K562 (cell line): ENCODE measurements around the gene AIFM3. TPM values are rescaled to one million over a fixed set of nuclear protein-coding genes. Genes with fewer than 3 reads are reported as not detected.
A peak's percentile ranks its signal among the peaks of the same experiment; 100 is the strongest.

Experiments
- ATAC-seq: fragments of 200-7000 bp; cut with Tn5 transposase; 3 replicates; pipeline ENCODE4 v1.9.1; 2020; ENCODE audit warnings: moderate library complexity
- BruUV-seq: library from RNA; stranded (reverse); fragments of 400-500 nt; replicated peaks from 2 replicates; lab custom pipeline; 2021; lab: Mats Ljungman, UMichigan
- CTCF ChIA-PET: fragments of 300-600 bp; formaldehyde crosslinking; extraction: SDS; loops from one replicate; lab custom pipeline; 2021; ENCODE audit warnings: low intra/inter-chr PET ratio; lab: Yijun Ruan, JAX
- POLR2A ChIA-PET: fragments of 300-600, 350-650 bp; sonication (Branson Sonifier 250); formaldehyde crosslinking; extraction: SDS; loops from one replicate; lab custom pipeline; 2021; ENCODE audit warnings: antibody characterized with exemption, inconsistent platforms; lab: Yijun Ruan, JAX
- DNase-seq, 4 experiments: peaks; one replicate each; pipeline versions ENCODE4 v3.0.0 to v3.0.0-alpha.2; 2011 to 2018; ENCODE audit warnings: low spot score in 3 of 4, mixed read lengths in 3 of 4; ENCODE audit errors: extremely low read depth in 1 of 4
- FAIRE-seq: peaks from 2 replicates; lab custom pipeline; 2011; peaks lifted over from hg19 to GRCh38; lab: Jason Lieb, UNC
- H2AFZ ChIP-seq: 2 replicates; pipeline ENCODE4 v1.6.0; 2011; ENCODE audit warnings: low read depth, low read length, control low read depth, inconsistent platforms
- H3K27ac ChIP-seq: fragments of 200-600 bp; 3 replicates; pipeline ENCODE4 v1.8.0; 2011; ENCODE audit warnings: low read depth, mild to moderate bottlenecking, control low read depth, inconsistent platforms, low read length, moderate library complexity, mixed read lengths; ENCODE audit errors: extremely low read depth
- H3K27me3 ChIP-seq, 2 experiments: fragments of 300-600 bp in 1 of 2; 2 replicates in 1 of 2; 3 replicates in 1 of 2; pipeline versions ENCODE4 v1.6.0 to v1.8.0; 2011; ENCODE audit warnings: inconsistent platforms in 2 of 2, low read length in 2 of 2, mild to moderate bottlenecking in 1 of 2, mixed read lengths in 1 of 2, moderate library complexity in 1 of 2; ENCODE audit not compliant: control insufficient read depth in 2 of 2, insufficient read depth in 2 of 2
- H3K36me3 ChIP-seq: fragments of 300-600 bp; 3 replicates; pipeline ENCODE4 v1.8.0; 2011; ENCODE audit warnings: mild to moderate bottlenecking, low read length, inconsistent platforms; ENCODE audit not compliant: control insufficient read depth, insufficient read depth
- H3K4me1 ChIP-seq, 2 experiments: fragments of 200-600 bp in 1 of 2; replicated peaks in 1 of 2; 2 replicates in 1 of 2; 3 replicates in 1 of 2; pipeline versions ENCODE4 v1.5.1 to v1.8.0; 2011; ENCODE audit warnings: inconsistent platforms in 2 of 2, low read length in 2 of 2, mild to moderate bottlenecking in 1 of 2, mixed read lengths in 1 of 2, moderate library complexity in 1 of 2; ENCODE audit not compliant: control insufficient read depth in 2 of 2, insufficient read depth in 2 of 2
- H3K4me2 ChIP-seq: 2 replicates; pipeline ENCODE4 v1.6.1; 2011; ENCODE audit warnings: low read length, control low read depth, inconsistent platforms, mixed read lengths; ENCODE audit not compliant: insufficient read depth
- H3K4me3 ChIP-seq: fragments of 200-600 bp; sonication (generic), shearing (Covaris generic); 2 replicates; pipeline ENCODE4 v1.5.1; 2016; ENCODE audit warnings: control low read depth, inconsistent platforms
- H3K79me2 ChIP-seq: fragments of 200-600 bp; 3 replicates; pipeline ENCODE4 v1.8.0; 2011; ENCODE audit warnings: low read length, inconsistent platforms; ENCODE audit not compliant: control insufficient read depth, insufficient read depth
- H3K9ac ChIP-seq, 2 experiments: 2 replicates each; pipeline versions ENCODE4 v1.6.0 to v1.6.1; 2011; ENCODE audit warnings: low read depth in 2 of 2, low read length in 2 of 2, control low read depth in 1 of 2, inconsistent platforms in 1 of 2, mild to moderate bottlenecking in 1 of 2, mixed read lengths in 1 of 2; ENCODE audit not compliant: insufficient read depth in 1 of 2
- H3K9me1 ChIP-seq: one replicate; pipeline ENCODE4 v1.6.0; 2011; ENCODE audit warnings: inconsistent platforms, mild to moderate bottlenecking, low read length, moderate library complexity; ENCODE audit not compliant: control insufficient read depth, insufficient read depth
- H3K9me3 ChIP-seq: replicated peaks from 2 replicates; pipeline ENCODE4 v1.5.1; 2011; ENCODE audit warnings: low read depth, low read length, inconsistent platforms; ENCODE audit not compliant: control insufficient read depth, insufficient read depth
- H4K20me1 ChIP-seq: replicated peaks from 2 replicates; pipeline ENCODE4 v1.6.1; 2011; ENCODE audit warnings: low read length, inconsistent platforms, mixed read lengths; ENCODE audit not compliant: control insufficient read depth, insufficient read depth
- COPS2 ChIP-seq: fragments of 450-650 bp; conservative IDR thresholded peaks from 2 replicates; pipeline ENCODE4 v1.6.1; 2016; ENCODE audit warnings: mild to moderate bottlenecking, moderate library complexity
- ELF4 ChIP-seq: fragments of 450-650 bp; formaldehyde crosslinking; IDR thresholded peaks from 2 replicates; pipeline ENCODE4 v1.4.0; 2022; ENCODE audit warnings: missing genetic modification characterization
- ELK3 ChIP-seq: fragments of 450-650 bp; formaldehyde crosslinking; IDR thresholded peaks from 2 replicates; pipeline ENCODE4 v1.4.0; 2020; ENCODE audit warnings: mild to moderate bottlenecking
- HDGF ChIP-seq: fragments of 450-650 bp; IDR thresholded peaks from 2 replicates; pipeline ENCODE4 v1.6.1; 2016
- JUNB ChIP-seq: fragments of 450-650 bp; formaldehyde crosslinking; conservative IDR thresholded peaks from 2 replicates; pipeline ENCODE4 v1.4.0; 2020; ENCODE audit warnings: mild to moderate bottlenecking
- KAT8 ChIP-seq: fragments of 450-650 bp; IDR thresholded peaks from 2 replicates; pipeline ENCODE4 v1.6.1; 2016; ENCODE audit warnings: low read depth, mild to moderate bottlenecking
- MXI1 ChIP-seq: IDR thresholded peaks from 2 replicates; pipeline ENCODE4 v1.6.1; 2011; ENCODE audit warnings: low read depth, mild to moderate bottlenecking, improper control_type of control experiment, low read length
- NKRF ChIP-seq: fragments of 450-650 bp; IDR thresholded peaks from 2 replicates; pipeline ENCODE4 v1.6.1; 2016; ENCODE audit warnings: borderline replicate concordance
- PRPF4 ChIP-seq: fragments of 200-400 bp; formaldehyde crosslinking; IDR thresholded peaks from one replicate; pipeline ENCODE4 v1.6.1; 2017; ENCODE audit warnings: low read length, low read depth, mild to moderate bottlenecking; ENCODE audit not compliant: insufficient read depth, poor library complexity, severe bottlenecking
- SRF ChIP-seq, 2 experiments: fragments of 250-450, 450-650 bp in 1 of 2; sonication (Bioruptor Pico) in 1 of 2; sonication (generic) in 1 of 2; formaldehyde crosslinking; IDR thresholded peaks; 2 replicates each; pipeline versions ENCODE4 v1.5.0 to v1.5.1; 2020 to 2022; ENCODE audit warnings: mild to moderate bottlenecking in 1 of 2, missing genetic modification reagents in 1 of 2
- THRB ChIP-seq: fragments of 450-650 bp; formaldehyde crosslinking; conservative IDR thresholded peaks from 2 replicates; pipeline ENCODE4 v1.4.0; 2022; ENCODE audit warnings: mild to moderate bottlenecking, missing genetic modification characterization
- TOE1 ChIP-seq, 2 experiments: fragments of 450-650 bp in 1 of 2; sonication (generic) in 1 of 2; formaldehyde crosslinking in 1 of 2; IDR thresholded peaks; 2 replicates each; pipeline versions ENCODE4 v1.7.1 to v1.8.0; 2016 to 2022; ENCODE audit warnings: borderline replicate concordance in 2 of 2, mild to moderate bottlenecking in 2 of 2, antibody characterized with exemption in 1 of 2, inconsistent platforms in 1 of 2, low read depth in 1 of 2, missing genetic modification reagents in 1 of 2, moderate library complexity in 1 of 2
- WHSC1 ChIP-seq: IDR thresholded peaks from one replicate; pipeline ENCODE4 v1.6.1; 2012; ENCODE audit warnings: low read length, control low read depth, inconsistent platforms
- ZNF143 ChIP-seq: sonication (generic); formaldehyde crosslinking; IDR thresholded peaks from 2 replicates; pipeline ENCODE4 v1.9.0; 2022; ENCODE audit warnings: mild to moderate bottlenecking, missing genetic modification reagents
- ZNF639 ChIP-seq, 2 experiments: fragments of 200-800 bp in 1 of 2; sonication (Bioruptor generic) in 1 of 2; sonication (generic) in 1 of 2; formaldehyde crosslinking in 1 of 2; IDR thresholded peaks in 1 of 2; conservative IDR thresholded peaks in 1 of 2; 2 replicates each; pipeline versions ENCODE4 v1.5.0 to v1.6.1; 2016 to 2020; ENCODE audit warnings: missing compliant biosample characterization in 1 of 2, missing genetic modification characterization in 1 of 2, missing genetic modification reagents in 1 of 2
- ZNF668 ChIP-seq: fragments of 250-450 bp; sonication (Bioruptor Pico); IDR thresholded peaks from 2 replicates; pipeline ENCODE4 v1.8.0; 2022; ENCODE audit warnings: mild to moderate bottlenecking, inconsistent platforms
- WGBS: fragments of 100-300 bp; shearing (Covaris generic); methylation state at CpG from one replicate; pipeline ENCODE4 v1.1.6; 2016; ENCODE audit warnings: low coverage, mixed read lengths; ENCODE audit not compliant: insufficient coverage; ENCODE audit errors: missing lambda C conversion rate; 5-methylcytosine and 5-hydroxymethylcytosine counted together
- in situ Hi-C: fragments of 300-500 bp; cut with MboI; formaldehyde crosslinking; loops from 4 replicates; pipeline ENCODE4 v1.15.0; 2018; ENCODE audit warnings: inconsistent platforms, mixed read lengths
- intact Hi-C: fragments of 100-400 bp; cut with micrococcal nuclease; formaldehyde crosslinking; loops from 2 replicates; pipeline ENCODE4 v1.14.2; 2022
- polyA plus RNA-seq, 8 experiments: library from polyadenylated mRNA; depleted of rRNA in 4 of 8; stranded (reverse) in 5 of 8; unstranded in 3 of 8; fragments of >200 nt; fragmentation: Nextera tagmentation in 2 of 8; fragmentation: Illumina TruSeq in 1 of 8; extraction: Ambion mirVana in 2 of 8; extraction: Trizol in 1 of 8; gene quantifications; 2 replicates each; pipeline versions ENCODE4 v1.2.1 to v1.2.3, GENCODE V29; 2011 to 2014; ENCODE audit warnings: inconsistent platforms in 1 of 8, missing spikeins in 1 of 8
- total RNA-seq, 7 experiments: library from RNA; depleted of rRNA in 6 of 7; stranded (reverse); fragments of >200 nt in 6 of 7; fragmentation: Illumina TruSeq in 2 of 7; extraction: Trizol in 2 of 7; gene quantifications; 2 replicates each; pipeline versions ENCODE4 v1.2.1 to v1.2.3, GENCODE V29; 2011 to 2021; ENCODE audit warnings: low replicate concordance in 1 of 7

Gene AIFM3
- total and polyA plus RNA-seq, 9 of the 15 experiments (the other 6 are each of a cell fraction or from before 2014, with no cell fraction given) = 0.03 to 0.20 (median 0.07) TPM; not detected in 1

- in situ Hi-C loops (no loop called here), intact Hi-C loops (loop anchor here (1.0 to 5.0 kb wide), 4 partner anchors 20 to 205 kb away; partner anchors contain the start of gene THAP7)
- Histone ChIP-seq H3K4me2 (peak overlapping the region; percentile 92), H3K9ac (peak overlapping the region; percentile 85 to 97), H3K9me3 (peaks cover 11% of the 10 kb centered on the region), H3K4me1 (peaks cover 19 to 51% of the 10 kb centered on the region in 2 experiments), H3K27me3 (peaks cover 0 to 4% of the 10 kb centered on the region in 2 experiments; a peak in 2 of 5 replicates), H4K20me1 (no peaks in the 10 kb centered on the region), H2AFZ (peak overlapping the region; percentile 99), H3K79me2 (peaks cover 23% of the 10 kb centered on the region), H3K36me3 (peaks cover 40% of the 10 kb centered on the region), H3K27ac (peak overlapping the region; percentile 86), H3K4me3 (peak overlapping the region; percentile 54), H3K9me1 (peaks cover 13% of the 10 kb centered on the region)
- ChIA-PET CTCF (interaction anchor here (1.0 to 1.7 kb wide), 4 partner anchors 20 to 124 kb away, joined by 3 to 6 read pairs (median 4); partner anchors contain the start of genes PI4KA, SNAP29 and THAP7), POLR2A (interaction anchor here (0.6 to 64.4 kb wide), 28 partner anchors 12 to 1537 kb away, joined by 3 to 1556 read pairs (median 4); partner anchors contain the start of genes AIFM3, CRKL, P2RX6 and SLC7A4)
- no TSS peak for BruUV-seq
- FAIRE-seq (no peak), ATAC-seq (peak; percentile 49), DNase-seq (peak in 1 of 4 experiments; percentile 81)
- WGBS = 2% methylated on average over 12 of the region's 12 CpGs
- TF ChIP-seq ELK3 (no peak), WHSC1 (peak; percentile 10), COPS2 (no peak), MXI1 (no peak), HDGF (no peak), ZNF639 (CRISPR knock-in tag; conservative IDR thresholded peaks at IDR 0.05 in 1 of 2, IDR thresholded peaks at IDR 0.05 in 1 of 2) (no peak), JUNB (CRISPR knock-in tag) (peak; percentile 38), ELF4 (CRISPR knock-in tag) (peak; percentile 84), ZNF143 (CRISPR knock-in tag) (no peak), SRF (CRISPR knock-in tag; IDR thresholded peaks at IDR 0.05) (peak in 1 of 2 experiments; percentile 72; a peak in 1 of 4 replicates), TOE1 (IDR thresholded peaks at IDR 0.05; ENCODE audit: borderline replicate concordance) (no peak), TOE1 (CRISPR knock-in tag; IDR thresholded peaks at IDR 0.05; ENCODE audit: borderline replicate concordance, low read depth) (no peak), KAT8 (no peak), NKRF (no peak), ZNF668 (CRISPR knock-in tag) (no peak), THRB (CRISPR knock-in tag) (peak; percentile 93; the same call in 1 of the 2 replicates), PRPF4 (no peak)
Observed at GRCh38 chr22:20982563-20982882, 15.5 kb downstream of the AIFM3 start.
